Gastrocnemius medialis (tissue), 4 donors: Measurements from ENCODE around the gene JMJD1C.

Experiments
- POLR2A ChIP-seq, 2 donors: fragments of 450-650 bp; IDR thresholded peaks; one replicate each; pipeline ENCODE4 v1.6.1; 2017; ENCODE audit warnings: antibody characterized with exemption in 2 of 2, mild to moderate bottlenecking in 2 of 2, moderate library complexity in 2 of 2
- TF ChIP-seq, protein P1 (sequence below), 5 experiments: fragments of 450-650 bp in 3 of 5; fragments of 200-600 bp in 2 of 5; sonication (generic) in 2 of 5; IDR thresholded peaks in 4 of 5; conservative IDR thresholded peaks in 1 of 5; 1 replicate in 4 of 5; 2 replicates in 1 of 5; pipeline ENCODE4 v1.5.1; 2016 to 2019; ENCODE audit warnings: antibody characterized with exemption in 5 of 5, mild to moderate bottlenecking in 3 of 5, moderate library complexity in 3 of 5

DNA sequence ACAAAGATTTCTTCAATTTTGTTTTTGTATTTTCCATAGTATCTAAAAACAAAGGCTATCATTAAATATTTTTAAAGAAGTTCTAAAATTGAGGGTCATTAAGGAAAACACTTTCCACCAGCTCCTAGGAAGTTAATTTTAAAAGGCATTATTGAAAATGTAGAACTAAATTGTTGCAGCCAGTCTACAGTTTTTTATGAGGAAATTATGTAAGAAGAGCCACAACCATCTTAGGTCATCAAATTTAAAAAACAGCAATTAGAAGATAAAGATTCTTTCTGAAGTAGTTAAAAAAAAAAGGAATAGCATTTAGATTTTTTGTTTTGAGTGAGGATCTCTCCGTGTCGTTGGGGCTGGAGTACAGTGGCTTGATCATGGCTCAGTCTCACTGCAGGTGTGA, 171.0 kb downstream of the JMJD1C start:
- TF ChIP-seq, protein P1, sequence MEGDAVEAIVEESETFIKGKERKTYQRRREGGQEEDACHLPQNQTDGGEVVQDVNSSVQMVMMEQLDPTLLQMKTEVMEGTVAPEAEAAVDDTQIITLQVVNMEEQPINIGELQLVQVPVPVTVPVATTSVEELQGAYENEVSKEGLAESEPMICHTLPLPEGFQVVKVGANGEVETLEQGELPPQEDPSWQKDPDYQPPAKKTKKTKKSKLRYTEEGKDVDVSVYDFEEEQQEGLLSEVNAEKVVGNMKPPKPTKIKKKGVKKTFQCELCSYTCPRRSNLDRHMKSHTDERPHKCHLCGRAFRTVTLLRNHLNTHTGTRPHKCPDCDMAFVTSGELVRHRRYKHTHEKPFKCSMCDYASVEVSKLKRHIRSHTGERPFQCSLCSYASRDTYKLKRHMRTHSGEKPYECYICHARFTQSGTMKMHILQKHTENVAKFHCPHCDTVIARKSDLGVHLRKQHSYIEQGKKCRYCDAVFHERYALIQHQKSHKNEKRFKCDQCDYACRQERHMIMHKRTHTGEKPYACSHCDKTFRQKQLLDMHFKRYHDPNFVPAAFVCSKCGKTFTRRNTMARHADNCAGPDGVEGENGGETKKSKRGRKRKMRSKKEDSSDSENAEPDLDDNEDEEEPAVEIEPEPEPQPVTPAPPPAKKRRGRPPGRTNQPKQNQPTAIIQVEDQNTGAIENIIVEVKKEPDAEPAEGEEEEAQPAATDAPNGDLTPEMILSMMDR (IDR thresholded peaks at IDR 0.05 in 4 of 5, conservative IDR thresholded peaks at IDR 0.05 in 1 of 5) = no peak
- TF ChIP-seq POLR2A (IDR thresholded peaks at IDR 0.05) = no peak
